HG03457 (cell line): Measurements from ENCODE around the gene DAGLA.

Experiments
- ATAC-seq: cut with Tn5 transposase; IDR thresholded peaks from one replicate; pipeline ENCODE4 v1.9.1; 2021; ENCODE audit warnings: moderate number of reproducible peaks; ENCODE audit not compliant: unreplicated experiment

DAGLA gene

DNA sequence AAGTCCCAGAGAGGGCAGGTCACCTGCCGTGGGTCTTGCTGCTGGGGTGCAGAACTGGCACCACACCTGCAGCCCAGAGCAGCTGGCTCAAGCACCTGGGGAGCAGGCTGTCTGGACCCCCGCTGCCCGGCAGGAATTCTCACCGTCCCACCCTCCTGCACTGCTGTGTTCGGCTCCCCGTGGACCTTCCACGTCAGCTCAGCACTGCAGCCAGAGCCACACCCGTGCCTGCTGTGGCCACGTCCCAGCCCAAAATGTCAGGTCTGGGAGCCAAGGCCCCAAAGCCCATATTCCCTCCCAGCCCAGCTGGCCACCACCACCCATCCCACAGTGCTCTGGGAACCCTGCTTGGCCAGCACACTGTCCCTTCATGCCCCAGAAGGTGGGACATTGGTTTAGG lies 44.2 kb downstream of the DAGLA start:
- ATAC-seq, result no peak

DNA sequence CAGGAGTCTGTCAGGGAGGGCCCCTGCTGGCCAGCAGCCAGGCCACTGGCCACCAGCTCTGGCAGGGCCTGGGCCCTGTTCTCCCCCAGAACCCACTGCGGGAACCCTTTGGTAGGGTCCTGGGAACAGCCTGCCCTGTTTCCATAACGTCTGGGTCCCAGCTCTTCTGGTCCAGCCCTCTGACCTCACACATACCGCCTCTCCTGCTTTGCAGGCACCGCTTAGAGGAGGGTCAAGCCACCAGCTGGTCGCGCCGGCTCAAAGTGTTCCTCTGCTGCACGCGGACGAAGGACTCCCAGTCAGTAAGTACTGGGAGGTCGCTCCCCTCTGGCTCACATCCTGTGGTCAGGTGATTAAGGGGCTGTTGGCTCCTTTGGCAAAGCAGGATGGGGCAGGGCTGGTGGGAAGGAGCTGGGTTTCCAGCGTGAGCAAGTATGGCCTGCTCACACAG lies 45.6 kb downstream of the DAGLA start:
- no peak for ATAC-seq

DNA sequence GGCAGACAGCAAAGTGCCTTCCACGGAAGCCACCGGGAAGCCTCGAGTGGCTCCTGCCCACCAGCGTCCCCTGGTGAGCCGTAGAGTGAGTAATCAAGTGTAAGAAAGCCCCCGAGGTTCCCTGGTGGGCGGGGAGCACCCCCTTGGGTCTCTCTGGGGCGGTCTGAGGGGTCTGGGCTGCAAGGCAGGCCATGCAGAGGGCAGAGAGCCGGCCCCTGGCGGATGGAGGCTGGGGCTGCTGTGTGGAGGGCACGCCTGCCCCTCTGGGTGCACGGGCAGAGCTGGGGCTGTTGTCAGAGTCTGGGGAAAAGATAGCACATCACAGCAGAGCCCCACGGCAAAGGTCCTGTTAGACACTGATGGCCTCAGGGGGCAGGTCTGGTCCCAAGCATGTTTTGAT lies 46.6 kb downstream of the DAGLA start:
- ATAC-seq, result no peak

GRCh38 chr11:61727401-61727811 lies 47.2 kb downstream of the DAGLA start:
- no peak for ATAC-seq

GRCh38 chr11:61728066-61728939 lies 48.1 kb downstream of the DAGLA start:
- no peak for ATAC-seq

GRCh38 chr11:61728940-61729219 lies 48.7 kb downstream of the DAGLA start:
- no peak for ATAC-seq

GRCh38 chr11:61730240-61730994 lies 50.2 kb downstream of the DAGLA start:
- no peak for ATAC-seq

DNA sequence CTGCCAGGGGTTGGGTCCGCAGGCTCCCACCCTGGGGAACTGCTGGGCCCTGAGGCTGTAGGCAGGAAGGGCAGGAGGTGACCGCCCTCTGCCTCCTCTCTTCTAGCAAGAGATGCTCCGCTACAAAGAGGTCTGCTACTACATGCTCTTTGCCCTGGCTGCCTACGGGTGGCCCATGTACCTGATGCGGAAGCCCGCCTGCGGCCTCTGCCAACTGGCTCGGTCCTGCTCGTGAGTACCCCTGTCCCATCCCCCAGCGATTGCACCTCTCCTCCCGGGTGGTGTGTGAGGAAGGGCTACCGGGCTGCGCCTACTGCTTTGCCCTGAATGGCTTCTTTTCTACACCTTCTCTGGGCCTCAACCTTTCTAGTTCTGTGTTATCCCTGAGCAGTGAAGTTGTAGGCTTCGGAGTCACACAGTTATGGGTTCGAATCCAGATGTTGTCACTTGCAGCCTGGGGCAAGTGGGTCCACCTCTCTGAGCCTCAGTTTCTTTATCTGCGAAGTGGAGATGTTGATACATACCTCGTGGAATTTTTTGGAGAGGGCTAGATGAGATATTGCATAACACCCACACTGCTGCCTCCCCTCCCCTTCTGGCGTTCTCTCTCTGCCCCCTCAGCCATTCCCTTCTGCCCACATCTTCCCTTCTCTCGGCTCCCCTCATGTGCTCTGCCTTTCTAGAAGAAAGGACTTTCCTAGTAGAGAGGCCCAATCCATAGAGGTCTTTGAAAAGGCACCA lies 51.2 kb downstream of the DAGLA start:
- no peak for ATAC-seq

DNA sequence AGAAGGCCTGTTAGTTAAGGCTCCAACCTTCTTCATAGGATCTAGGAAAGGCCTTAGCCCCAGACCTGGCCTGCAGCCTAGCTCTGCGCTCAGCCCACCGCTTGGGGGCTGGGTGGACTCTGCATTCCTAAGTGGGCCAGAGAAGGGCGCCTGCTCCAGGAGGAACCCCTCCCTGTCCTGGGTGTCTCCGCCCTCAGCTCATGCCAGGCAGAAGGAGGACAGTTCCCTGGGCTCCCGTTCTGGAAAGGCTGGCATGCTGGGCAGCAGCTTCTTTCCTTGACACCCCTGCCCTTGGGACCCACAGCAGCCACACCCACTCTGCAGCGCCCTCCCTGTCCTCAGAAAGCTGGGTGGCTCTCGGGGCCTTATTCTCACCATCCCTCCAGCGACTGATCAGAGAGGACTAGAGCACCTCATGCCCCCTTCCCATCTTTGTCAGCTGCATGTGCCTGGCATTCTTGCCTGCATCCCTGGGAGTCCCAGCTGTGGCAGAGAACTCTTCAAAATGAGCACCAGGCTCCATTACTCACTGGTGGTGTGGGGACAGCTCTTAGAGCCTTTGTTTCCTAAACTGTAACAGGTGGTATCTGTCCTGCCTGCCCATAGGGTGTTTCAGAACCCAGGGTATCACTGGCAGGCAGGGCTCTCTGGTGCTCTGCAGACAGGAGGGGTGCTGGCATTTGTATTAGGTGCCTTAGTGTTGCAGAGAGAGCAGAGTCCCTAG lies 51.9 kb downstream of the DAGLA start:
- ATAC-seq, result no peak

DNA sequence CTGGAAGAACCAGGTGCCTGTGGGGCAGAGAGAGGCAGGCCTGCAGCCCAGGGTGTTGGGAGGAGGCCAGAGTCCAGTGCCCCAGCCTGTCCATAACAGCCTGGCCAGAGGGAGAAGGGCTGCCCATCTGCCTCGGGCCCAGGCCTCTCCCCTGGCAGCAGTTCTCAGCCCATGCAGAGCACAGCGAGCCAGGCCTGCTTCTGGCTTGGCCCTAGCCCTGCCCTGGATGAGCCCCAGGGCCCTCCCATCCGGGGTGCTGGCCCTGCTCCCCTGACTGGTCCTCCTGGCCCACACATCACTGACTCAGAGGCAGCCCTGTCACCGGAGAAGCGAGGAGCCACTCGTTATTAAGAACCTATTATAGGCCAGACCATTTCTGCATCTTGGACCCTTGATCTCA lies 52.5 kb downstream of the DAGLA start:
- ATAC-seq, result no peak

GRCh38 chr11:61733120-61733978 lies 53.2 kb downstream of the DAGLA start:
- ATAC-seq, result peak; percentile 62

GRCh38 chr11:61734767-61735166 lies 54.6 kb downstream of the DAGLA start:
- ATAC-seq, result no peak

DNA sequence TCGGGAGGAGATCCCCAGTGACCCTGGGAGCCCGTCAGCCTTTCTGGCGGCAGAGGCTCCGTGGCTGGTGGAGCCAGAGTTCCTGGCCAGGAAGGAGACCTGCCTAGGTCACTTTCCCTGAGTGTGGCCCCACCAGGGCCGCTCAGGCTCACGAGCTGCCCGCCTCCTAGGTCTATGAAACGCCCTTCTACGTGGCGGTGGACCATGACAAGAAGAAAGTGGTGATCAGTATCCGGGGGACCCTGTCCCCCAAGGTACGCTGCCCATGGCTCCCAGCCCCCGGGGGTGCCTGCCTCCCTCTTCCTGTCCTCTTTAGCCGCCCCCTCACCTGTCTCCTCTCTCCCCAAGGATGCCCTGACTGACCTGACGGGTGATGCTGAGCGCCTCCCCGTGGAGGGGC lies 55.2 kb downstream of the DAGLA start:
- no peak for ATAC-seq

DNA sequence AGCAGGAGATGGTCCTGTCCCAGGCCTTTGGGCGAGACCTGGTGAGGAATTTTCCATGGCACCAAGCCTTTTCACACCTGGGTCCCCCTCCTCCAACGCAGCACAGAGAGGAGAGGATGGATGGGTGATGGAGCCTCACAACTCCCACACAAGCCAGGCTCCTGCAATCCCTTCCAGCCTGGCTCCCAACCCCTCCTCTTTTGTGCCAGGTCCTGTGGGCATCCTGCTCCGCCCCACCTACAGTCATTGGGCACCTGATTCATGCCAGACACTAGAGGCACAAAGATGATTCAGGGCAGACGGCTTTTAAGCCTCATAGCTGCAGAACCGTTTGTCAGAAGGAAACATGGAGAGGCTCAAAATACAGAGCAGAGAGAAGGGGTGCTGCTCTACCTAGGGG lies 56.1 kb downstream of the DAGLA start:
- ATAC-seq, result no peak

- ATAC-seq, result no peak
Measured at GRCh38 chr11:61737131-61737530, 56.9 kb downstream of the DAGLA start.

DNA sequence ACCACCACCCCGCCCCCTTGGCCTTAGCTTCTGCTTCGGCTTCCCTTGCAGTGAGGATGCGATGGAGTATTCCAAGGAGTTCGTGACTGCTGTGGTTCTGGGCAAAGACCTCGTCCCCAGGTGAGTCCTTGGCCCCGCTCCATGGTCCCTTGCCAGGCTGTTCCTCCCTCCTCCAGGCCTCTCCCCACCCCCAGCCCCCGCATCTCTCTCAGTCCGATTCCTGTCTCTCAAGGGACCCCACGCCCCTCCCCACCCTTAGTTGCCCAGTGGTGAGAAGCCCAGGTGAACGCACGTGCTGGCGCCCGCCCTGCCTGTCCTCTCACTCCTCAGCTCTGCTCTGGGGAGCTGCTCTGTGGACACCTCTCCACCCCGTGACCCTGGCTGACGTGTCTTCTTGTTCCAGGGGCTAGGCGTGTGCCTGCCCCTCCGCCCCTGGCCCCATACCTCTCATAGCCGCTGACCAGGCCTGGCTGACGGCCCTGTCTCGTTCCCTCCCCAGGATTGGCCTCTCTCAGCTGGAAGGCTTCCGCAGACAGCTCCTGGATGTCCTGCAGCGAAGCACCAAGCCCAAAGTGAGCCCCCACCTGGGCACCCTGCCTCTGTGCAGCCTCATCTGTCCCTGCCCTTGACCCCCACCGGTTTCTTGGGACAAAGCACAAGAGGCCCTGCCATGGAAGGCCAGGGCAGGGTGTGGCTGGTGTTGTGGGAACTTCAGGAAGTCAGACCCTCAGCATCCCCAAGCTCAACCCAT lies 57.6 kb downstream of the DAGLA start:
- no peak for ATAC-seq

- no peak for ATAC-seq
Measured at GRCh38 chr11:61738776-61739175, 58.6 kb downstream of the DAGLA start.

GRCh38 chr11:61739413-61739812 lies 59.2 kb downstream of the DAGLA start:
- ATAC-seq, result no peak

- ATAC-seq, result no peak
Measured at GRCh38 chr11:61739966-61740365, 59.8 kb downstream of the DAGLA start.
